NCI-H2227 (cell line): Measurements from ENCODE around the gene HMCN1.

Experiments
- DNase-seq: peaks from one replicate; lab custom pipeline; 2025; ENCODE audit not compliant: unreplicated experiment; lab: John Stamatoyannopoulos, UW

Gene HMCN1

GRCh38 chr1:186215636-186216035 is 481.4 kb downstream of the HMCN1 start:
- DNase-seq = no peak

DNA sequence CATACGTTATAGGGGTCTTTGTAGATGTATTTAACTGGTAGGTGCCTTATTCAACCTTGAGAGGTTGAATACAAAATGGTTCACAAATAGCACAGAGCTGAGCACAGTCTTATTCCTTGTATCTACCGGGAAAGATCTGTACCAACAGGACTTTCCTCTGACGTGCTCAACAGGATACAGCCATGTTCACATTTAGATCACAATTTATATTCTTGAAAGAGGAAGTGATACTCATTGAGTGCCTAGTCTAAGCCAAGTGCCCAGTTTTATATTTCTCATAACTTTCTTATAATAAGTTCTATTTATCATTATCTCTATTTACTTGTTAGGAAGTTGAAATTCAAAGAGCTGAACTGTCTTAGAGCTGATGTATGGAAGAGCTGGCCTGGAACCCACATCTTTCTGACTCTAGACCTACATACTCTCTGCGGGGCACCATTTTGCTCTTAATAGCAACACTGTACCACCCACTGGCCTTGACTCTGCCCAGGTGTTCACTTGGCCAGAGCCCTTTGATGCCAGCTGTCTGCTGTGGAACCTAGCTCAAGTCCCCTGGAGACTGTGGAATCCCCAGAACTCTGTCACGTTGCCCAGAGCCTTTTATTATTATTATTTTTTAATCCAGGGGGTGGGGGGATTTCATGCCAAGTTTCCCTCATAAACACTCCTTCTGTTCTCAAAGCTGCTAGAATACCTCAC is 484.6 kb downstream of the HMCN1 start:
- no peak for DNase-seq

DNA sequence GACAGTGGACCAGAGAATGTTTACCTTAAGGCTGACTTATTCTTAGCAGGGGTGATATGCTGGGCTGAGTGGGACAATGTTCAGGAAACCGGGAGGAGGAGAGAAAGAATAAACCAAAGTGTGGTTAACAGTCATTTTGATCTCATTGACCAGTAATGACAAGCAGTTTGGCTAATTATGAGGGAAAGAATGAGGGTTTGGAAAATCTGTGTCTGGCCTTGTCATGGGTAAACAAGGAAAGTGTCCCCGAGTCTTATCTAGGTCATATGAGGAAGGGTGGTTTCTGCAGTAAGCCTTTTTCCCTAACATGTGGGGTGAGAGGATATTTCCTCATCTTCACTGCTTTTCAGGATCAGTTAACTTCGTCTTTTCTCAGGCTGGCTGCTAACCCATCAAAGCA is 485.9 kb downstream of the HMCN1 start:
- no peak for DNase-seq

- no peak for DNase-seq
These were observed 486.7 kb downstream of the HMCN1 start for GRCh38 chr1:186220911-186221310.

DNA sequence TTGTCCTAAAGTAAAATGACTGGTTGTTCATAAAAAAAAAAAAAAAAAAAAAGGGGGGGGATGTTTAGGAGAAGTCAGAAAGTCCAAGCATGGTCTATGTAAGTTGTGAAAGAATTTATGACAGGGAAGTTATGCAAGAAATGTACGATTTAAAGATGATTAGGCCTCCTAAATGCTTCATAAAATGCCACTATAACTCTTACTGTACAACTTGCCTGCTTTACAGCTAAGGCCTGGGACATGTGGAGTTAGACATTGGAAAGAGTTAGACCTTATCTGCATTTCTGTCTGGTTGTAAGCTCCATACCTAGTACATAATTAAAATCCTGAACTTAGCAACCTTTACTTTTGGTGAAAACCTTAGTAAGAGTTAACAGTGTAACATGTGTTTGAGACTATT is 490.9 kb downstream of the HMCN1 start:
- no peak for DNase-seq

GRCh38 chr1:186228749-186229148 is 494.6 kb downstream of the HMCN1 start:
- DNase-seq = no peak

GRCh38 chr1:186231861-186232436 is 497.8 kb downstream of the HMCN1 start:
- DNase-seq = no peak

GRCh38 chr1:186234976-186235686 is 500.9 kb downstream of the HMCN1 start:
- DNase-seq = no peak

GRCh38 chr1:186235696-186236095 is 501.5 kb downstream of the HMCN1 start:
- DNase-seq = no peak

DNA sequence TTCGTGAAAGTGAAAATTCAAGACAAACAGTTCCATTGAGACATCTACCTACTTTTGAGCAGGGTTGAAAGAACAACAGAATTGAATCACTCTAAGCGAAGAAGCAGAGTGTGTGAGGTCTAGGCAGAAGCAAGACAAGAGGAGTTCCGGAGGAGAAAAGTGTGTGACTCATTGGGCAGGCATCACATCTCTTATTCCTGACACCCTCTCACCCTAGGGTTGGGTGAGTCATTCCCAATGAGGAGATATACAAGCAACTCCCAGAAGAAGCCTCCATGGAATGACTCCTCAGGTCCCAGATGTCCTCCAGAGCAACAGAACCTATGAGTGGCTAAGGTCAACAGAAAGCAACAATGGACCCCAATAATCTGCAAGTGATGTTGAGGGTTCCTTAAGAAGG is 502.7 kb downstream of the HMCN1 start:
- DNase-seq = no peak

GRCh38 chr1:186239171-186239570 is 505.0 kb downstream of the HMCN1 start:
- no peak for DNase-seq

DNA sequence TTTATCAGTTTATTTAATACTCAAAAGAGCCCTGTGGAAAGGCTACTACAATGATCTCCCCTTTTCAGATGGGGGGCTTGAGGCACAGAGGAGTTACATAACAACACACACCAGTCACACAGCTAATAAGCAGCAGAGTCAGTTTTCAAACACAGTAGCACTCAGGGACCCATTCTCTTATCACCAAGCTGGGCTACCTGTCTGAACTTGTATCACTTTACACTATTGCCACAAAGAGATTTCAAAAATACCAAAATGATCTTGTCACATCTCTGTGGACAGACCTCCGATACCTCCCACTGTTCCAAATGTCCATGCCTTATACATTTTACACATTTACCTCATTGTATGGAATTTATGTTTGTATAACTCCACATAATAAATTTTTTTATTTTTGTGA is 506.2 kb downstream of the HMCN1 start:
- DNase-seq = no peak
